K562 treated with DMSO at 1 percent for 4 hours (cell line): Measurements from ENCODE around the gene TMEM200B. TPM values are rescaled to one million over a fixed set of nuclear protein-coding genes. Genes with fewer than 3 reads are reported as not detected.

Experiments
- total RNA-seq: library from RNA; unstranded; fragments of 300-600 nt; gene quantifications from 2 replicates; pipeline ENCODE4 v1.2.3, GENCODE V29; 2022; ENCODE audit not compliant: insufficient read depth

The TMEM200B gene
- 0.25 TPM in 1 of 2 replicates, not detected in the other for total RNA-seq

DNA sequence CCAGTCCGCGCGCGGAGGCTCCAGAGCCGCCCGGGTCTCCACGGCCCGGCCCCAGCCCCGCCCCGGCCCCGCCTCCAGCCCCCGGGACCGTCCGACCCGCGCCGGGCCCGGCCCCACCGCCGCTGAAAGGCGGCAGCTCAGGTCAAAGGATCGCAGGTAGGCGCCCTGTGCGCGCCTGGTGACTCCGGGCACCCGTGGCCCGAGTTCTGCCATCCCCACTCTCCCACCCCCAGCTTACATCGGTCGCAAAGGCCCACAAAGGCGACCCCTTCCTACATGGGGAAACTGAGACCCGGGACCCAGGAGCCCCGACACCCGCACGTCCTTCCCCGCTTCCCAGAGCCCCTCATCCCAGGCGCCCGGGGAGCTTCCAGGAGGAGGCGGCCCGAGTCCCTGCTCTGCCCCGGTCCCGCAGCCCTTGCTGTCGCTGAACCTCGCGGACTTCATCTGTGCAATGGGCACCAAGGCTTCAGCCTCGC lies at the start of gene TMEM200B:
Gene TMEM200B (minus strand): TSS at position 17 of the 479 bp plus-strand sequence. CDS start 2,075 bp downstream, outside the sequence.

Other genes starting within 250 kb of the TMEM200B start
- gene EPB41, start 209.3 kb downstream of the TMEM200B start, total RNA-seq: 108 and 112 TPM in 2 replicates
- gene SRSF4, start 58.0 kb upstream of the TMEM200B start, total RNA-seq: 51.5 and 61.8 TPM in 2 replicates
- gene MECR, start 107.0 kb upstream of the TMEM200B start, total RNA-seq: 19.8 and 34.0 TPM in 2 replicates
- gene PTPRU, start 112.6 kb upstream of the TMEM200B start, total RNA-seq: 4.4 and 4.6 TPM in 2 replicates